Gastrocnemius medialis (tissue), 4 donors: Measurements from ENCODE around the gene GPR152. TPM values are rescaled to one million over a fixed set of nuclear protein-coding genes. Genes with fewer than 3 reads are reported as not detected.

Experiments used
- ATAC-seq, 2 donors: fragments of 150-250 bp; one replicate each; pipeline ENCODE4 v1.9.1; 2016
- DNase-seq, 2 donors: peaks; one replicate each; pipeline ENCODE4 v3.0.0-alpha.2; 2019
- H3K27ac ChIP-seq, 4 donors: fragments of 200-600 bp; sonication (generic); 1 replicate in 1 of 4; 2 replicates in 3 of 4; pipeline ENCODE4 v1.5.1; 2016 to 2018; ENCODE audit warnings: mild to moderate bottlenecking in 2 of 4, moderate library complexity in 1 of 4
- H3K27me3 ChIP-seq, 3 donors: fragments of 200-600 bp; sonication (generic) in 2 of 3; 1 replicate in 1 of 3; 2 replicates in 2 of 3; pipeline versions ENCODE4 v1.5.1 to v1.6.0; 2016 to 2019; ENCODE audit warnings: mild to moderate bottlenecking in 1 of 3, moderate library complexity in 1 of 3
- H3K36me3 ChIP-seq, 2 donors: fragments of 200-600 bp; sonication (generic) in 1 of 2; one replicate each; pipeline ENCODE4 v1.5.1; 2017 to 2018
- H3K4me1 ChIP-seq, 2 donors: fragments of 200-600 bp; sonication (generic) in 1 of 2; one replicate each; pipeline ENCODE4 v1.5.1; 2016 to 2017; ENCODE audit warnings: mild to moderate bottlenecking in 2 of 2
- H3K4me3 ChIP-seq, 4 donors: fragments of 200-600 bp; sonication (generic) in 3 of 4; 1 replicate in 1 of 4; 2 replicates in 3 of 4; pipeline ENCODE4 v1.5.1; 2016 to 2019; ENCODE audit warnings: mild to moderate bottlenecking in 2 of 4
- H3K9me3 ChIP-seq, 3 donors: fragments of 200-600 bp; sonication (generic) in 2 of 3; 1 replicate in 1 of 3; 2 replicates in 2 of 3; pipeline ENCODE4 v1.5.1; 2016 to 2019
- POLR2A ChIP-seq, 2 donors: fragments of 450-650 bp; IDR thresholded peaks; one replicate each; pipeline ENCODE4 v1.6.1; 2017; ENCODE audit warnings: antibody characterized with exemption in 2 of 2, mild to moderate bottlenecking in 2 of 2, moderate library complexity in 2 of 2
- in situ Hi-C, 4 donors: fragments of 200-750 bp; cut with MboI; loops; one replicate each; pipeline versions ENCODE4 v1.15.0 to v1.8.0; 2017; ENCODE audit warnings: low sequenced_read_pairs in 4 of 4
- intact Hi-C: fragments of 100-400 bp; cut with DNase I; formaldehyde crosslinking; loops from one replicate; pipeline ENCODE4 v1.15.1; 2023; ENCODE audit warnings: low total_unique reads
- total RNA-seq, 4 donors: library from RNA; depleted of rRNA; stranded (reverse); fragments of >200 nt; gene quantifications; one replicate each; pipeline versions ENCODE4 v1.1.0 to v1.2.3, GENCODE V29; 2016
- TF ChIP-seq, protein P1 (sequence below), 5 experiments: fragments of 450-650 bp in 3 of 5; fragments of 200-600 bp in 2 of 5; sonication (generic) in 2 of 5; IDR thresholded peaks in 4 of 5; conservative IDR thresholded peaks in 1 of 5; 1 replicate in 4 of 5; 2 replicates in 1 of 5; pipeline ENCODE4 v1.5.1; 2016 to 2019; ENCODE audit warnings: antibody characterized with exemption in 5 of 5, mild to moderate bottlenecking in 3 of 5, moderate library complexity in 3 of 5

Gene GPR152
- total RNA-seq, 4 donors from 2014 or later = not detected

GRCh38 chr11:67445515-67445914 is 7.0 kb downstream of the GPR152 start:
- Histone ChIP-seq H3K27me3 (no peaks in the 10 kb centered on the region), H3K4me1 (peaks cover 4 to 6% of the 10 kb centered on the region in 2 donors), H3K36me3 (no peaks in the 10 kb centered on the region), H3K27ac (no peak overlapping the region), H3K4me3 (no peak overlapping the region), H3K9me3 (no peaks in the 10 kb centered on the region)
- DNase-seq = no peak
- TF ChIP-seq POLR2A (IDR thresholded peaks at IDR 0.05) = no peak
- TF ChIP-seq, protein P1, sequence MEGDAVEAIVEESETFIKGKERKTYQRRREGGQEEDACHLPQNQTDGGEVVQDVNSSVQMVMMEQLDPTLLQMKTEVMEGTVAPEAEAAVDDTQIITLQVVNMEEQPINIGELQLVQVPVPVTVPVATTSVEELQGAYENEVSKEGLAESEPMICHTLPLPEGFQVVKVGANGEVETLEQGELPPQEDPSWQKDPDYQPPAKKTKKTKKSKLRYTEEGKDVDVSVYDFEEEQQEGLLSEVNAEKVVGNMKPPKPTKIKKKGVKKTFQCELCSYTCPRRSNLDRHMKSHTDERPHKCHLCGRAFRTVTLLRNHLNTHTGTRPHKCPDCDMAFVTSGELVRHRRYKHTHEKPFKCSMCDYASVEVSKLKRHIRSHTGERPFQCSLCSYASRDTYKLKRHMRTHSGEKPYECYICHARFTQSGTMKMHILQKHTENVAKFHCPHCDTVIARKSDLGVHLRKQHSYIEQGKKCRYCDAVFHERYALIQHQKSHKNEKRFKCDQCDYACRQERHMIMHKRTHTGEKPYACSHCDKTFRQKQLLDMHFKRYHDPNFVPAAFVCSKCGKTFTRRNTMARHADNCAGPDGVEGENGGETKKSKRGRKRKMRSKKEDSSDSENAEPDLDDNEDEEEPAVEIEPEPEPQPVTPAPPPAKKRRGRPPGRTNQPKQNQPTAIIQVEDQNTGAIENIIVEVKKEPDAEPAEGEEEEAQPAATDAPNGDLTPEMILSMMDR (IDR thresholded peaks at IDR 0.05 in 4 of 5, conservative IDR thresholded peaks at IDR 0.05 in 1 of 5) = no peak
- intact Hi-C loops (no loop called here), in situ Hi-C loops (no loop called here)
- no peak for ATAC-seq

DNA sequence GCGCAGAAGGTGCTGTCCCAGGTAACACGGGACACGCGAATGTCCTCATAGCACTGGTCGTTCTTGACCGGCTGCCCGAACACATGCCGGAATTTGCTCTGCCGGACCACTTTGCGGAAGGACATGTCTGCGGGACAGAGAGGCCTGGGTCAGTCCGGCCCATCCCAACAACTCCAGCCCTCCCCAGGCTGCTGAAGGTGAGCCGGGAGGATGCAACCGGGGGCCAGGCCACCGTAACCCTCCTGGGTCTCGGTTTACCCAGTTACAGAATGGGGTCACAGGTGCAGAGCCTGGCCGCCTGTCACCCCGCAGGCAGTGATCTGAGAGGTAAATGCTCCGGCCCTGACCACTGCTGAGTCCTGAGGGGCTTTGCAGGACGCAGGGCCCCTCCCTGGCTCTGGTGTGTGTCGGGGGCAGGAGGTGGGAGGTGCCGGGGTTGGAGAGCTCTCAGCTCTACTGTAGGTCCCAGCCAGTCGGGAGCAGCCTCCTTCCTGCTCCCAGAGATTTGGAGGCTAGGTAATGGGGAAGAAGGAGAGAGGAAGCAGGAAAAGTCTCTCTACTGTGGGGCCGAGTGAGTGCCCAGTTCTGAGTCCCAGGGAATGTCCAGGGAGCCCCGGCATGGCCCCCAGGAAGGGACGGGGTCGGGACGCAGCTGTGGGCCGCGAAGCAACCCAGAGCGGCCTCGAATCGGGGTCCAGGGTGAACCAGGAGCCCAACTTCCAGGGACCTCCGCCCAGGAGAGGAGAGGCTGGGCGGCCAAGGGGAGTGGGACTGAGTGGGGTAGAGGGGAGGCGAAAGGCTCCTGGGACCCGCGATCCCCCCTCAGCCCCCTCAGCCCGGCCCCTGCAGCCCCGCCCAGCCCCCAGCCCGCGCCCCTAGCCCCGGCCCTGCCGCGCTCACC is 9.8 kb downstream of the GPR152 start:
- intact Hi-C loops = loop anchor here (2.0 kb wide), 1 partner anchor 22 kb away; no protein-coding TSS in a partner anchor
- no peak for TF ChIP-seq POLR2A (IDR thresholded peaks at IDR 0.05)
- TF ChIP-seq, protein P1 (IDR thresholded peaks at IDR 0.05 in 4 of 5, conservative IDR thresholded peaks at IDR 0.05 in 1 of 5) = no peak
- Histone ChIP-seq H3K36me3 (no peaks in the 10 kb centered on the region), H3K27ac (peak overlapping the region; percentile 78 to 93 (median 89)), H3K4me1 (peaks cover 4 to 13% of the 10 kb centered on the region in 2 donors), H3K9me3 (no peaks in the 10 kb centered on the region), H3K27me3 (no peaks in the 10 kb centered on the region), H3K4me3 (peak overlapping the region; percentile 66 to 85 (median 71))
- in situ Hi-C loops = no loop called here
- ATAC-seq (peak; percentile 22 to 25), DNase-seq (no peak)

DNA sequence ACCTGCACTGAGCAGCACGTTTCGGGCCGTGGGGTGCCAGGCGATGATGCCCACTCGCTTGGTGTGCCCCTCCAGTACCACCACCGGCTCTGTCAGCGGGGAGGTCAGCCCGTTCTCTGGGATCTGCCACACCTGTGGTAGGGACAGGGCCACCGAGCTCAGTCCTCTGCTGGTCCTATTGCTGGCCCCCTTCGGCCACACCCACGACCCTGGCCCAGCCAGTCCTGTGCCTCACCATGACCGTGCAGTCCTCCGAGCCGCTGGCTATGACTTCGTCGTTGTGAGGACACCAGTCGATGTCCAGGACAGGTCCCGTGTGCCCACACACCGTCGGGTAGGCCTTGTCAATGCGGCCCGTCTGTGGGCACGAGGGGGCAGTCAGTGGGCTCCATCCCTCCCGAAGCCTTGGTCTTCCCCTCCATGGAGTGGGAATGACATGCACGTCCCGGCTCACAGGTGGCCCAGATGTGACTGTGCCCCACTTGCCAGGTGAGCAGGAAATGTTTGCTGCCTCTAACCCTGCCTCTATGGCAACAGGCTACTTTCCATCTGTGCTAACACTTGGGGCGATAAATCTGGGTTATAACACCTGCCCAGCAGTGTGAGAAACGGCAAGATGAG is 10.7 kb downstream of the GPR152 start:
- intact Hi-C loops (loop anchor here (2.0 kb wide), 1 partner anchor 23 kb away; no protein-coding TSS in a partner anchor), in situ Hi-C loops (no loop called here)
- no peak for TF ChIP-seq POLR2A (IDR thresholded peaks at IDR 0.05)
- TF ChIP-seq, protein P1 (IDR thresholded peaks at IDR 0.05 in 4 of 5, conservative IDR thresholded peaks at IDR 0.05 in 1 of 5) = no peak
- Histone ChIP-seq H3K4me1 (peaks cover 4 to 13% of the 10 kb centered on the region in 2 donors), H3K36me3 (no peaks in the 10 kb centered on the region), H3K9me3 (no peaks in the 10 kb centered on the region), H3K27ac (peak overlapping the region in 1 of 4 donors; percentile 91), H3K4me3 (no peak overlapping the region), H3K27me3 (no peaks in the 10 kb centered on the region)
- ATAC-seq = no peak
- no peak for DNase-seq

DNA sequence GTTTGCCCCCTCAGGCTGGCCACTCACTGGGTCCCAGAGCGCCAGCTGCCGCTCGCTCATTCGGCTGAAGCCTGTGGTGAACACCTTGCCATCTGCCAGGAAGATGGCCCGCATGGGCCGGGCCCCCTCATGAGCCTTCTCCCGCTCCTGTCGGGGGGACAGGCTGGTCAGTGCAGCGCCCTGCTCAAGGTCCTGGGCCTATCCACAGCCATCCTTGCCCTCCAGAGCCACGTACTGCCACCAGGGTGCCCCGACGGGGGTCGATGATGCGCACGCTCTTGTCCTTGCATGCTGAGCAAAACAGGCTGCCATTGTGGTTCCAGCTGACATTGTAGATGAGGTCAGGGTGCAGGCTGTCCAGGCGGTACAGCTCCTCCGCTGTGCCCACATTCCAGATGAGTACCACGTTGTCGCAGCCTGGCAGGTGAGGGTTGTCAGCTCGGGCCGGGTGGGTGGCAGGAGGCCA is 11.4 kb downstream of the GPR152 start:
- Histone ChIP-seq H3K27me3 (no peaks in the 10 kb centered on the region), H3K27ac (peak overlapping the region in 2 of 4 donors; percentile 31 to 68), H3K4me1 (peaks cover 4 to 13% of the 10 kb centered on the region in 2 donors), H3K36me3 (no peaks in the 10 kb centered on the region), H3K9me3 (no peaks in the 10 kb centered on the region), H3K4me3 (no peak overlapping the region)
- ATAC-seq = no peak
- no peak for TF ChIP-seq POLR2A (IDR thresholded peaks at IDR 0.05)
- DNase-seq = no peak
- intact Hi-C loops = no loop called here
- in situ Hi-C loops = no loop called here
